ENCODE measurements around the gene RUNDC1. TPM values are rescaled to one million over a fixed set of nuclear protein-coding genes. Genes with fewer than 3 reads are reported as not detected.

The RUNDC1 gene
- total RNA-seq, 1 experiment from 2014 or later: 14.2 TPM

- POLR2A ChIA-PET: interaction anchor here (0.8 kb wide), 1 partner anchor 16 kb away, joined by 9 read pairs; no protein-coding TSS in a partner anchor
- H3K27me3 Mint-ChIP-seq (ENCODE audit: low read depth): peaks cover 4% of the 10 kb centered on the region; the same call in 1 of the 2 replicates
- CTCF ChIA-PET: interaction anchor here (0.7 to 1.7 kb wide), 2 partner anchors 16 to 187 kb away, joined by 3 to 8 read pairs; partner anchors contain the start of gene RPL27
- H3K27ac Mint-ChIP-seq: no peak overlapping the region; the same call in 1 of the 2 replicates
- peak overlapping the region; percentile 99 for H3K4me3 Mint-ChIP-seq
- TF ChIP-seq CREB1 (CRISPR knock-in tag; IDR thresholded peaks at IDR 0.05) (no peak), NFATC4 (CRISPR knock-in tag; IDR thresholded peaks at IDR 0.05) (no peak), ATF1 (CRISPR knock-in tag; IDR thresholded peaks at IDR 0.05) (no peak), ZNF396 (CRISPR knock-in tag; IDR thresholded peaks at IDR 0.05; ENCODE audit: borderline replicate concordance) (no peak), TCF7 (CRISPR knock-in tag; IDR thresholded peaks at IDR 0.05; ENCODE audit: low read depth) (no peak)
- peaks cover 20% of the 10 kb centered on the region for H3K4me1 Mint-ChIP-seq
- no peaks in the 10 kb centered on the region for H3K9me3 Mint-ChIP-seq
- H3K36me3 Mint-ChIP-seq: peaks cover 21% of the 10 kb centered on the region
- DNase-seq (ENCODE audit: low spot score) (no peak), ATAC-seq (no peak)
Measured at GRCh38 chr17:42982266-42982665, 1.9 kb downstream of the RUNDC1 start.

- no peak overlapping the region for H3K4me3 Mint-ChIP-seq
- peaks cover 12% of the 10 kb centered on the region for H3K4me1 Mint-ChIP-seq
- ATAC-seq (no peak), DNase-seq (ENCODE audit: low spot score) (no peak)
- H3K36me3 Mint-ChIP-seq: peaks cover 48% of the 10 kb centered on the region
- H3K9me3 Mint-ChIP-seq: no peaks in the 10 kb centered on the region
- ChIA-PET POLR2A (no interaction called here), CTCF (interaction anchor here (0.9 to 2.4 kb wide), 2 partner anchors 12 to 222 kb away, joined by 3 to 8 read pairs; partner anchors contain the start of gene RPL27)
- no peak overlapping the region for H3K27ac Mint-ChIP-seq
- TF ChIP-seq, protein P1, sequence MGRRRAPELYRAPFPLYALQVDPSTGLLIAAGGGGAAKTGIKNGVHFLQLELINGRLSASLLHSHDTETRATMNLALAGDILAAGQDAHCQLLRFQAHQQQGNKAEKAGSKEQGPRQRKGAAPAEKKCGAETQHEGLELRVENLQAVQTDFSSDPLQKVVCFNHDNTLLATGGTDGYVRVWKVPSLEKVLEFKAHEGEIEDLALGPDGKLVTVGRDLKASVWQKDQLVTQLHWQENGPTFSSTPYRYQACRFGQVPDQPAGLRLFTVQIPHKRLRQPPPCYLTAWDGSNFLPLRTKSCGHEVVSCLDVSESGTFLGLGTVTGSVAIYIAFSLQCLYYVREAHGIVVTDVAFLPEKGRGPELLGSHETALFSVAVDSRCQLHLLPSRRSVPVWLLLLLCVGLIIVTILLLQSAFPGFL (CRISPR knock-in tag; IDR thresholded peaks at IDR 0.05; ENCODE audit: borderline replicate concordance): no peak
- TF ChIP-seq ZNF512 (CRISPR knock-in tag; IDR thresholded peaks at IDR 0.05; ENCODE audit: borderline replicate concordance) (no peak), TEAD1 (CRISPR knock-in tag; IDR thresholded peaks at IDR 0.05) (no peak), KAT7 (CRISPR knock-in tag; IDR thresholded peaks at IDR 0.05; ENCODE audit: borderline replicate concordance) (no peak), TP53 (CRISPR knock-in tag; IDR thresholded peaks at IDR 0.05) (no peak), ZNF396 (CRISPR knock-in tag; IDR thresholded peaks at IDR 0.05; ENCODE audit: borderline replicate concordance) (no peak), HMGA2 (CRISPR knock-in tag; IDR thresholded peaks at IDR 0.05) (no peak), ZNF219 (CRISPR knock-in tag; IDR thresholded peaks at IDR 0.05; ENCODE audit: borderline replicate concordance) (no peak), E2F1 (CRISPR knock-in tag; IDR thresholded peaks at IDR 0.05) (no peak), ZNF416 (CRISPR knock-in tag; IDR thresholded peaks at IDR 0.05) (no peak), JAZF1 (CRISPR knock-in tag; IDR thresholded peaks at IDR 0.05) (no peak)
- H3K27me3 Mint-ChIP-seq (ENCODE audit: low read depth): no peaks in the 10 kb centered on the region; the same call in 1 of the 2 replicates
Measured at GRCh38 chr17:42985225-42985624, 4.9 kb downstream of the RUNDC1 start.

GRCh38 chr17:42989141-42989540 is 8.8 kb downstream of the RUNDC1 start:
- no peaks in the 10 kb centered on the region for H3K27me3 Mint-ChIP-seq (ENCODE audit: low read depth)
- ChIA-PET CTCF (interaction anchor here (3.2 kb wide), 1 partner anchor 9 kb away, joined by 9 read pairs; the partner anchor contains the start of gene RPL27), POLR2A (no interaction called here)
- H3K36me3 Mint-ChIP-seq: peaks cover 73% of the 10 kb centered on the region
- no peak overlapping the region for H3K4me3 Mint-ChIP-seq
- H3K4me1 Mint-ChIP-seq: no peaks in the 10 kb centered on the region
- no peak overlapping the region for H3K27ac Mint-ChIP-seq
- TF ChIP-seq, protein P2, sequence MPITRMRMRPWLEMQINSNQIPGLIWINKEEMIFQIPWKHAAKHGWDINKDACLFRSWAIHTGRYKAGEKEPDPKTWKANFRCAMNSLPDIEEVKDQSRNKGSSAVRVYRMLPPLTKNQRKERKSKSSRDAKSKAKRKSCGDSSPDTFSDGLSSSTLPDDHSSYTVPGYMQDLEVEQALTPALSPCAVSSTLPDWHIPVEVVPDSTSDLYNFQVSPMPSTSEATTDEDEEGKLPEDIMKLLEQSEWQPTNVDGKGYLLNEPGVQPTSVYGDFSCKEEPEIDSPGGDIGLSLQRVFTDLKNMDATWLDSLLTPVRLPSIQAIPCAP (CRISPR knock-in tag; IDR thresholded peaks at IDR 0.05): no peak
- TF ChIP-seq MXD4 (CRISPR knock-in tag; IDR thresholded peaks at IDR 0.05; ENCODE audit: borderline replicate concordance): no peak
- TF ChIP-seq, protein P3, sequence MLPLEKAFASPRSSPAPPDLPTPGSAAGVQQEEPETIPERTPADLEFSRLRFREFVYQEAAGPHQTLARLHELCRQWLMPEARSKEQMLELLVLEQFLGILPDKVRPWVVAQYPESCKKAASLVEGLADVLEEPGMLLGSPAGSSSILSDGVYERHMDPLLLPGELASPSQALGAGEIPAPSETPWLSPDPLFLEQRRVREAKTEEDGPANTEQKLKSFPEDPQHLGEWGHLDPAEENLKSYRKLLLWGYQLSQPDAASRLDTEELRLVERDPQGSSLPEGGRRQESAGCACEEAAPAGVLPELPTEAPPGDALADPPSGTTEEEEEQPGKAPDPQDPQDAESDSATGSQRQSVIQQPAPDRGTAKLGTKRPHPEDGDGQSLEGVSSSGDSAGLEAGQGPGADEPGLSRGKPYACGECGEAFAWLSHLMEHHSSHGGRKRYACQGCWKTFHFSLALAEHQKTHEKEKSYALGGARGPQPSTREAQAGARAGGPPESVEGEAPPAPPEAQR (CRISPR knock-in tag; IDR thresholded peaks at IDR 0.05): no peak
- no peak for TF ChIP-seq TEAD1 (CRISPR knock-in tag; IDR thresholded peaks at IDR 0.05)
- ATAC-seq (no peak), DNase-seq (ENCODE audit: low spot score) (no peak)
- H3K9me3 Mint-ChIP-seq: no peaks in the 10 kb centered on the region
